SK-N-SH treated with all-trans-retinoic acid at 6 μM for 48 hours (cell line): ENCODE results near the gene SAMD4A.

ENCODE experiments used
- ISL1 ChIP-seq: fragments of 250-450 bp; sonication (Bioruptor Pico); IDR thresholded peaks from 2 replicates; pipeline ENCODE4 v2.1.2; 2022; ENCODE audit warnings: mild to moderate bottlenecking, moderate library complexity
- SNAI2 ChIP-seq: fragments of 250-450 bp; sonication (Bioruptor Pico); IDR thresholded peaks from 2 replicates; pipeline ENCODE4 v1.5.0; 2020; ENCODE audit warnings: mild to moderate bottlenecking, moderate library complexity
- ZFP3 ChIP-seq: fragments of 250-450 bp; sonication (Bioruptor Pico); IDR thresholded peaks from 2 replicates; pipeline ENCODE4 v1.5.0; 2020; ENCODE audit warnings: mild to moderate bottlenecking, moderate library complexity

DNA sequence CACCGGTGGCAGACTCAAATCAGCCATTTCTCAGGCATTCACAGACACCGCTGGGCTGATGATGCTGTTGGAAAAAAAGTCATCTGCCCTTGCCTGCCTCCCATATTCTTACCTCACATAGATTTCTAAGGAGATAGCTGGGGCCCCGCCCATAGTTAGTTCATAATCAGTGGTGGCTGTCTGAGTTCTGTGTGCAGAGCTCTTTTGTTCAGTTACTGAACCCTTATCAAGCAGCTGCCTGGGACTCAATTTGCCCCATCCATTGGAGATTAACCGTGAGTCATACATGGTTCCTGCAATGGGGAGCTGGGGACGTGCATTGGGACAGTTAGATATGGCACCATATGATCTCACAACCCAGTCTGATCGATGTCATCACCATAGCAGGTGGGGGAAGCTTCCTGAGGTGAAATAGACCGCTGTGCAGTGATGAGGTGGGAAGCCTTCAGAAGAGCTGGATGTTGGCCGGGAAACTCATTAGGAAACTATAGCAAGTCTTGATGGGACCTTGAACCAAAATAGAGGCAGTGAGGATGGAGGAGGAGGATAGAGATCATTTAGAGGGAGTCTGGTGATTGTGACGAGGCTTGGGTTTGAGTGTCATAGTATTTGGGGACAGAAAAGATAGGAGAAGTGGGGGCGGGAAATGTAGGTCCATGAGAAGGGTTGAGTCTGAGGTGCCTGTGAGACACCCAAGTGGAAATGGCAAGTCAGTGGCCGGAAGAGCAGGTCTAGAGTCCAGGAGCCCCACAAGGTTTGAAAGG lies 187.9 kb downstream of the SAMD4A start:
- TF ChIP-seq ISL1 (CRISPR knock-in tag) (no peak), SNAI2 (CRISPR knock-in tag) (no peak), ZFP3 (CRISPR knock-in tag) (no peak)
